ENCODE data around the gene SYT2. TPM values are rescaled to one million over a fixed set of nuclear protein-coding genes. Genes with fewer than 3 reads are reported as not detected.

SYT2 gene
- total RNA-seq (0.19 TPM), polyA plus RNA-seq (ENCODE audit: insufficient read depth, low read depth, low replicate concordance) (0.15 TPM)
- long read RNA-seq, donor 1: 0 reads
- long read RNA-seq, donor 2: 0 reads
- long read RNA-seq, donor 3: 0 reads
- long read RNA-seq, donor 4, full-length matches to known transcripts: 1 of 1 reads
- long read RNA-seq, donor 4, partial matches to known transcripts: 0 of 1 reads
- long read RNA-seq, donor 4, other reads (novel, unspliced or antisense): 0 of 1 reads
- long read RNA-seq, donor 5: 0 reads
- long read RNA-seq, donor 6: 0 reads
- long read RNA-seq, donor 7, partial matches to known transcripts: 0 of 2 reads
- long read RNA-seq, donor 7, other reads (novel, unspliced or antisense): 2 of 2 reads
- long read RNA-seq, donor 8: 0 reads
- long read RNA-seq, donor 9: 0 reads
- long read RNA-seq, donor 10: 0 reads

GRCh38 chr1:202710070-202711045, at the start of gene SYT2:
Gene SYT2, minus strand, starts transcription at chr1:202710454. Its CDS starts 104,682 bp downstream, at chr1:202605772.
- no peak for FAIRE-seq
- intact Hi-C loops (cut with DNase I): loop anchor here (10.0 kb wide), 1 partner anchor 526 kb away; no protein-coding TSS in a partner anchor

DNA sequence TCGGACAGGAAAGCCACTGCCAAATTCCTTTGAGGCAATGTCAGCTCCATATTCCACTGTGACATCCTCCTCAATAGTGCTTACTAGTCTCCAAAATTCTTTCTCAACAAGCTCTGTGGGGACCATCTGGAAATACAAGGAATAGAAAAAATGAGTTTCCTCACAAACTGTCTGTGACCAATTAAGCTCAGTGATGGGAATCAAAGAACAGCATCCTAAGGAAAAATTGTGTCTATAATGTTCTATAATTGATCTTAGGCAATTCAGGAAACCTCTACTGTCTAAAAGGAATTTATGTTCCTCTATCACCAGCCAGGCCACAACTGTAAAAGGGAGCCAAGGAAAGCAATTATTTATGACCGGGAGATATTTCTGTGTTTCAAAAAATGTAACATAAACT, 46.1 kb upstream of the SYT2 start:
- no peak for FAIRE-seq
- intact Hi-C loops (cut with DNase I): no loop called here
- H3K9ac ChIP-seq (ENCODE audit: low read length in 3 of 3): no peak overlapping the region

More at GRCh38 chr1:202710070-202711045, at the start of gene SYT2:
- peak; percentile 60 to 82 (median 82) for DNase-seq
- TF ChIP-seq, protein P1, sequence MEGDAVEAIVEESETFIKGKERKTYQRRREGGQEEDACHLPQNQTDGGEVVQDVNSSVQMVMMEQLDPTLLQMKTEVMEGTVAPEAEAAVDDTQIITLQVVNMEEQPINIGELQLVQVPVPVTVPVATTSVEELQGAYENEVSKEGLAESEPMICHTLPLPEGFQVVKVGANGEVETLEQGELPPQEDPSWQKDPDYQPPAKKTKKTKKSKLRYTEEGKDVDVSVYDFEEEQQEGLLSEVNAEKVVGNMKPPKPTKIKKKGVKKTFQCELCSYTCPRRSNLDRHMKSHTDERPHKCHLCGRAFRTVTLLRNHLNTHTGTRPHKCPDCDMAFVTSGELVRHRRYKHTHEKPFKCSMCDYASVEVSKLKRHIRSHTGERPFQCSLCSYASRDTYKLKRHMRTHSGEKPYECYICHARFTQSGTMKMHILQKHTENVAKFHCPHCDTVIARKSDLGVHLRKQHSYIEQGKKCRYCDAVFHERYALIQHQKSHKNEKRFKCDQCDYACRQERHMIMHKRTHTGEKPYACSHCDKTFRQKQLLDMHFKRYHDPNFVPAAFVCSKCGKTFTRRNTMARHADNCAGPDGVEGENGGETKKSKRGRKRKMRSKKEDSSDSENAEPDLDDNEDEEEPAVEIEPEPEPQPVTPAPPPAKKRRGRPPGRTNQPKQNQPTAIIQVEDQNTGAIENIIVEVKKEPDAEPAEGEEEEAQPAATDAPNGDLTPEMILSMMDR (IDR thresholded peaks at IDR 0.05; ENCODE audit: borderline replicate concordance, extremely low read depth, insufficient read depth): no peak
- peaks cover 7% of the 10 kb centered on the region for H3K27me3 ChIP-seq (ENCODE audit: control insufficient read depth, insufficient read depth, low read length)
- H3K36me3 ChIP-seq (ENCODE audit: control insufficient read depth in 2 of 3, insufficient read depth in 3 of 3, low read length in 3 of 3): no peaks in the 10 kb centered on the region
- no peaks in the 10 kb centered on the region for H3K9me3 ChIP-seq (ENCODE audit: control insufficient read depth in 2 of 3, insufficient read depth in 1 of 3, low read length in 3 of 3)
- H3K4me3 ChIP-seq (ENCODE audit: low read length in 3 of 3): peak within 1 kb of the TSS in 1 of 3 donors; percentile 39
- no peak within 1 kb of the TSS for H3K27ac ChIP-seq (ENCODE audit: low read depth in 2 of 2, low read length in 2 of 2)
- H3K9ac ChIP-seq (ENCODE audit: low read length in 3 of 3): no peak within 1 kb of the TSS
- H3K4me1 ChIP-seq (ENCODE audit: control insufficient read depth in 2 of 3, insufficient read depth in 2 of 3, low read depth in 1 of 3, low read length in 3 of 3): peaks cover 0 to 2% (median 0%) of the 10 kb centered on the region in 3 donors

DNA sequence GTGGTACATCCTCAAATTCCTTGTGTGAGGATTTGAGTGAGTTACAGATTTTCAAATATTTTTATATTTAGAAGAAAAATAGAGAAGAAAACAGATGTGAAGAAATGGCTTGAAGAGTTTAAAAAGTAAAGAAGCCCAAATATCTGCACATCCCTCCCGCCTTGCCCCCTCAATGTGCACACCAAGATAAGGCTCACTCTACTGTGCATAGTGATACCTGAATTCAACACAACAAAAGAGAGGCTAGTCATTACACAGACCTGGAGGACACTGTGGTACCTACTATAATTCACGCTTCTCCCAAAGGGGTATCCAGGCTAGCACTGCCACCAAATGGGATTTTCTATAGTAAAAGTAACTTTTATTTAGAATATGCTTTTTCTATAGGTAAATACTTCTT, 44.0 kb upstream of the SYT2 start:
- Histone ChIP-seq H3K4me3 (ENCODE audit: low read length in 3 of 3) (no peak overlapping the region), H3K4me1 (ENCODE audit: control insufficient read depth in 2 of 3, insufficient read depth in 2 of 3, low read depth in 1 of 3, low read length in 3 of 3) (no peaks in the 10 kb centered on the region), H3K36me3 (ENCODE audit: control insufficient read depth in 2 of 3, insufficient read depth in 3 of 3, low read length in 3 of 3) (peaks cover 17 to 47% (median 18%) of the 10 kb centered on the region in 3 donors), H3K27me3 (ENCODE audit: control insufficient read depth, insufficient read depth, low read length) (no peaks in the 10 kb centered on the region), H3K9ac (ENCODE audit: low read length in 3 of 3) (no peak overlapping the region), H3K27ac (ENCODE audit: low read depth in 2 of 2, low read length in 2 of 2) (no peak overlapping the region), H3K9me3 (ENCODE audit: control insufficient read depth in 2 of 3, insufficient read depth in 1 of 3, low read length in 3 of 3) (no peaks in the 10 kb centered on the region)
- intact Hi-C loops (cut with DNase I): no loop called here
- no peak for DNase-seq
- no peak for FAIRE-seq
- TF ChIP-seq, protein P1 (IDR thresholded peaks at IDR 0.05; ENCODE audit: borderline replicate concordance, extremely low read depth, insufficient read depth): no peak

More for the DNA sequence above, 46.1 kb upstream of the SYT2 start:
- peaks cover 15 to 47% (median 20%) of the 10 kb centered on the region in 3 donors for H3K36me3 ChIP-seq (ENCODE audit: control insufficient read depth in 2 of 3, insufficient read depth in 3 of 3, low read length in 3 of 3)
- no peak overlapping the region for H3K4me3 ChIP-seq (ENCODE audit: low read length in 3 of 3)
- no peaks in the 10 kb centered on the region for H3K4me1 ChIP-seq (ENCODE audit: control insufficient read depth in 2 of 3, insufficient read depth in 2 of 3, low read depth in 1 of 3, low read length in 3 of 3)
- no peaks in the 10 kb centered on the region for H3K9me3 ChIP-seq (ENCODE audit: control insufficient read depth in 2 of 3, insufficient read depth in 1 of 3, low read length in 3 of 3)
- H3K27ac ChIP-seq (ENCODE audit: low read depth in 2 of 2, low read length in 2 of 2): no peak overlapping the region
- H3K27me3 ChIP-seq (ENCODE audit: control insufficient read depth, insufficient read depth, low read length): no peaks in the 10 kb centered on the region
- TF ChIP-seq, protein P1 (IDR thresholded peaks at IDR 0.05; ENCODE audit: borderline replicate concordance, extremely low read depth, insufficient read depth): no peak
- no peak for DNase-seq
